22Rv1 (cell line): Measurements from ENCODE around the gene BRAF.

Experiments used
- ZFX ChIP-seq: fragments of 450-650 bp; IDR thresholded peaks from 2 replicates; pipeline ENCODE4 v1.6.1; 2017; ENCODE audit warnings: antibody characterized with exemption, borderline replicate concordance
- TF ChIP-seq, protein P1 (sequence below): fragments of 450-650 bp; IDR thresholded peaks from 2 replicates; pipeline ENCODE4 v1.5.1; 2017; ENCODE audit warnings: mild to moderate bottlenecking

DNA sequence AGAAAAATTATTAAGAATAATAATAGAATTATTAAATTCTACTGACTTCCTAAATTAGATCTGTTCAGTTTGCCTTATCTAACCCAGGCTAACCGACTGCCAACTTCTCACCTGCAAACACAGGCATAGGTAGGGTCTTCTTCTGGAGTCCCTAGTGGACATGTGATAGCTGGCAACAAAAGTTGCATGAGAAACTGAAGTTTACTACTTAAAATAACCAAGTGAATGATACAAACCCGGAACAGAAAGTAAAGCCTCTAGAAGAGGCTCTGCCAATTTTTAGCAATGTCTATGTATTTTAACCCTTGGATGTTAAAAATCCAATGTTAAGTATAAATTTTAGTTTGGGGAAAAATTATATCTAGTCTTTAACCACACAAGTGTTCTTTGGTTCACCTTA, 190.6 kb downstream of the BRAF start:
- TF ChIP-seq, protein P1, sequence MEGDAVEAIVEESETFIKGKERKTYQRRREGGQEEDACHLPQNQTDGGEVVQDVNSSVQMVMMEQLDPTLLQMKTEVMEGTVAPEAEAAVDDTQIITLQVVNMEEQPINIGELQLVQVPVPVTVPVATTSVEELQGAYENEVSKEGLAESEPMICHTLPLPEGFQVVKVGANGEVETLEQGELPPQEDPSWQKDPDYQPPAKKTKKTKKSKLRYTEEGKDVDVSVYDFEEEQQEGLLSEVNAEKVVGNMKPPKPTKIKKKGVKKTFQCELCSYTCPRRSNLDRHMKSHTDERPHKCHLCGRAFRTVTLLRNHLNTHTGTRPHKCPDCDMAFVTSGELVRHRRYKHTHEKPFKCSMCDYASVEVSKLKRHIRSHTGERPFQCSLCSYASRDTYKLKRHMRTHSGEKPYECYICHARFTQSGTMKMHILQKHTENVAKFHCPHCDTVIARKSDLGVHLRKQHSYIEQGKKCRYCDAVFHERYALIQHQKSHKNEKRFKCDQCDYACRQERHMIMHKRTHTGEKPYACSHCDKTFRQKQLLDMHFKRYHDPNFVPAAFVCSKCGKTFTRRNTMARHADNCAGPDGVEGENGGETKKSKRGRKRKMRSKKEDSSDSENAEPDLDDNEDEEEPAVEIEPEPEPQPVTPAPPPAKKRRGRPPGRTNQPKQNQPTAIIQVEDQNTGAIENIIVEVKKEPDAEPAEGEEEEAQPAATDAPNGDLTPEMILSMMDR: no peak
- TF ChIP-seq ZFX: no peak
